OCI-LY3 (cell line): ENCODE data around the gene EDNRB.

Experiments
- EZH2phosphoT487 ChIP-seq: fragments of 200-600 bp; shearing (Covaris generic); IDR thresholded peaks from 2 replicates; pipeline ENCODE4 v1.6.1; 2018; ENCODE audit warnings: antibody characterized with exemption, mixed run types, low read depth
- TF ChIP-seq, protein P1 (sequence below): fragments of 200-600, 300-600 bp; sonication (generic); IDR thresholded peaks from 2 replicates; pipeline ENCODE4 v1.5.1; 2014; ENCODE audit warnings: antibody characterized with exemption, low read length, low read depth

DNA sequence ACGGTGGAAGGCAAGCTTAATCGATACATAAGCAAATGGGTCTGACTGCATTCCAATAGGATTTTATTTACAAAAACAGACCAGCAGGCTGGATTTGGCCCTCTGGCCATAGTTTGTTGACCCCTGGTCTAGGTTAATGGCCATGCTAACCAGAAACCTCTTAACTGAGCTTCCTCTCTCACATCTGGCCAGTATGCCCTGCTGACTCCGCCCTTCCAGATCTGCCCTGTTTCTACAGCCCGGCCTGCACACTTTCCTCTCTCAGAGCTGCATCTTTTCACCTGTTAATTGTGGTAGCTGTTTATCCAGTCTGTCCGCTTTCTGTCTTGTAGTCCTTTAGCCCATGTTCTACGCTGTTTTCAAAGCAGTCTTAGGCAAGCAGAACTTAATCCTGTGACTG, 25.6 kb downstream of the EDNRB start:
- TF ChIP-seq, protein P1, sequence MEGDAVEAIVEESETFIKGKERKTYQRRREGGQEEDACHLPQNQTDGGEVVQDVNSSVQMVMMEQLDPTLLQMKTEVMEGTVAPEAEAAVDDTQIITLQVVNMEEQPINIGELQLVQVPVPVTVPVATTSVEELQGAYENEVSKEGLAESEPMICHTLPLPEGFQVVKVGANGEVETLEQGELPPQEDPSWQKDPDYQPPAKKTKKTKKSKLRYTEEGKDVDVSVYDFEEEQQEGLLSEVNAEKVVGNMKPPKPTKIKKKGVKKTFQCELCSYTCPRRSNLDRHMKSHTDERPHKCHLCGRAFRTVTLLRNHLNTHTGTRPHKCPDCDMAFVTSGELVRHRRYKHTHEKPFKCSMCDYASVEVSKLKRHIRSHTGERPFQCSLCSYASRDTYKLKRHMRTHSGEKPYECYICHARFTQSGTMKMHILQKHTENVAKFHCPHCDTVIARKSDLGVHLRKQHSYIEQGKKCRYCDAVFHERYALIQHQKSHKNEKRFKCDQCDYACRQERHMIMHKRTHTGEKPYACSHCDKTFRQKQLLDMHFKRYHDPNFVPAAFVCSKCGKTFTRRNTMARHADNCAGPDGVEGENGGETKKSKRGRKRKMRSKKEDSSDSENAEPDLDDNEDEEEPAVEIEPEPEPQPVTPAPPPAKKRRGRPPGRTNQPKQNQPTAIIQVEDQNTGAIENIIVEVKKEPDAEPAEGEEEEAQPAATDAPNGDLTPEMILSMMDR: no peak
- TF ChIP-seq EZH2phosphoT487: no peak
